Hepatocyte (in vitro differentiated cells): Measurements from ENCODE around the gene ARMC8. TPM values are rescaled to one million over a fixed set of nuclear protein-coding genes. Genes with fewer than 3 reads are reported as not detected.

Source experiments
- DNase-seq: peaks from one replicate; pipeline ENCODE4 v3.0.0-alpha.2; 2016; ENCODE audit warnings: low spot score
- H2AFZ ChIP-seq: fragments of 200-600 bp; sonication (generic); 2 replicates; pipeline ENCODE4 v1.6.0; 2016; ENCODE audit warnings: antibody characterized with exemption, mild to moderate bottlenecking
- H3K27ac ChIP-seq: fragments of 200-600 bp; sonication (generic); 2 replicates; pipeline ENCODE4 v1.5.1; 2016; ENCODE audit warnings: mild to moderate bottlenecking
- H3K27me3 ChIP-seq: fragments of 200-600 bp; sonication (generic); 2 replicates; pipeline ENCODE4 v1.6.1; 2016
- H3K36me3 ChIP-seq: fragments of 200-600 bp; sonication (generic); replicated peaks from 2 replicates; pipeline ENCODE4 v1.5.1; 2016; ENCODE audit warnings: low read depth; ENCODE audit not compliant: insufficient read depth
- H3K4me1 ChIP-seq: fragments of 200-600 bp; sonication (generic); 2 replicates; pipeline ENCODE4 v1.5.1; 2016; ENCODE audit warnings: mild to moderate bottlenecking, moderate library complexity; ENCODE audit not compliant: insufficient read depth
- H3K4me2 ChIP-seq: fragments of 200-600 bp; sonication (generic); 2 replicates; pipeline ENCODE4 v1.6.0; 2016
- H3K4me3 ChIP-seq: fragments of 200-600 bp; sonication (generic); 2 replicates; pipeline ENCODE4 v1.5.1; 2016; ENCODE audit warnings: mild to moderate bottlenecking
- H3K79me2 ChIP-seq: fragments of 200-600 bp; sonication (generic); 2 replicates; pipeline ENCODE4 v1.6.0; 2017; ENCODE audit warnings: mild to moderate bottlenecking
- H3K9me2 ChIP-seq: fragments of 200-600 bp; sonication (generic); replicated peaks from 2 replicates; pipeline ENCODE4 v1.6.0; 2017; ENCODE audit warnings: mild to moderate bottlenecking; ENCODE audit not compliant: insufficient read depth
- H3K9me3 ChIP-seq: fragments of 200-600 bp; sonication (generic); 2 replicates; pipeline ENCODE4 v1.5.1; 2016; ENCODE audit warnings: low read depth, mild to moderate bottlenecking
- H4K20me1 ChIP-seq: fragments of 200-600 bp; sonication (generic); 2 replicates; pipeline ENCODE4 v1.6.0; 2016; ENCODE audit warnings: mild to moderate bottlenecking; ENCODE audit not compliant: insufficient read depth, poor library complexity, severe bottlenecking
- EZH2 ChIP-seq: fragments of 200-600 bp; sonication (generic); IDR thresholded peaks from 2 replicates; pipeline ENCODE4 v1.6.1; 2016; ENCODE audit warnings: antibody characterized with exemption, mild to moderate bottlenecking, borderline replicate concordance
- EZH2phosphoT487 ChIP-seq: fragments of 200-600 bp; sonication (generic); IDR thresholded peaks from one replicate; pipeline ENCODE4 v1.6.1; 2018; ENCODE audit warnings: antibody characterized with exemption, mild to moderate bottlenecking, low read depth, moderate library complexity; ENCODE audit not compliant: unreplicated experiment, severe bottlenecking
- WGBS: methylation state at CpG from one replicate; pipeline ENCODE4 v1.1.6; 2016; ENCODE audit warnings: low lambda C conversion rate; ENCODE audit errors: missing lambda C conversion rate; 5-methylcytosine and 5-hydroxymethylcytosine counted together
- polyA plus RNA-seq: library from polyadenylated mRNA; unstranded; fragments of >200 nt; fragmentation: Nextera tagmentation; extraction: Ambion mirVana; gene quantifications from 2 replicates; pipeline ENCODE4 v1.2.1, GENCODE V29; 2016
- total RNA-seq: library from RNA; depleted of rRNA; stranded (reverse); fragments of >200 nt; gene quantifications from 2 replicates; pipeline ENCODE4 v1.2.3, GENCODE V29; 2014
- TF ChIP-seq, protein P1 (sequence below): fragments of 200-600 bp; sonication (generic); IDR thresholded peaks from 2 replicates; pipeline ENCODE4 v1.5.1; 2016; ENCODE audit warnings: antibody characterized with exemption, mild to moderate bottlenecking; ENCODE audit not compliant: poor library complexity

The ARMC8 gene
- total and polyA plus RNA-seq, 2 experiments from 2014 or later: 46.4 to 52.4 TPM

DNA sequence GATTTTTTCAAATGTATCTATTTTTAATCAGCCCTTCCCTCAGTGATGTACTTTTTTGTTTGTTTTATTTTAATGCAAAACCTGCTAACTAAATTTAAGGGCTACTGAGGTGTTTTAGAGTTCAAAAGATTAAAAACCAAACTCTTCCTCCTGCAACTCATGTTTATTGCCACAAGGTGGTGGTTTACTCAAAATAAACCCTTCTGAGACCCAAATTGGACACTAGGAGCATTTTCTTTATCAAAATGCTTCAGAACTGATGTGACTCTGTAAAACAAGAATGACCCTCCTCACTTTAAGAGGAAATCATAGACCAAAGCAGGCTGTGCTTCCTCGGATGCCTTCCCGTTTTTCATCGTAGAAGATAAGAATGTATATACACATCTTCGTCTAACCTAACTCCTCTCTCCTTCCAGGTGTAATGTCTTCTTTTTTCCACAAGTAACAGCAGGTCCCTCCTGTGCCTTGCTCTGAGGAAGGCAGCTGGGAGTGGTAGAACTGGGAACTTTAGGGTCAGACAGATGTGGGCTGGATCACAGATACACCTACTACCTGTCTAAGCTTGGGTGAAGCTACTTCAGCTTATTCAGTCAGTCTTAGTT is 145.5 kb downstream of the ARMC8 start:
- H3K4me1 ChIP-seq: peaks cover 16% of the 10 kb centered on the region
- no peak overlapping the region for H3K27ac ChIP-seq
- H2AFZ ChIP-seq: no peak overlapping the region
- no peaks in the 10 kb centered on the region for H3K9me3 ChIP-seq
- H3K36me3 ChIP-seq: no peaks in the 10 kb centered on the region
- H3K4me2 ChIP-seq: no peak overlapping the region
- H3K9me2 ChIP-seq: no peaks in the 10 kb centered on the region
- H3K4me3 ChIP-seq: no peak overlapping the region
- DNase-seq: peak; percentile 26
- 41% methylated on average over 4 of the region's 4 CpGs for WGBS
- TF ChIP-seq, protein P1, sequence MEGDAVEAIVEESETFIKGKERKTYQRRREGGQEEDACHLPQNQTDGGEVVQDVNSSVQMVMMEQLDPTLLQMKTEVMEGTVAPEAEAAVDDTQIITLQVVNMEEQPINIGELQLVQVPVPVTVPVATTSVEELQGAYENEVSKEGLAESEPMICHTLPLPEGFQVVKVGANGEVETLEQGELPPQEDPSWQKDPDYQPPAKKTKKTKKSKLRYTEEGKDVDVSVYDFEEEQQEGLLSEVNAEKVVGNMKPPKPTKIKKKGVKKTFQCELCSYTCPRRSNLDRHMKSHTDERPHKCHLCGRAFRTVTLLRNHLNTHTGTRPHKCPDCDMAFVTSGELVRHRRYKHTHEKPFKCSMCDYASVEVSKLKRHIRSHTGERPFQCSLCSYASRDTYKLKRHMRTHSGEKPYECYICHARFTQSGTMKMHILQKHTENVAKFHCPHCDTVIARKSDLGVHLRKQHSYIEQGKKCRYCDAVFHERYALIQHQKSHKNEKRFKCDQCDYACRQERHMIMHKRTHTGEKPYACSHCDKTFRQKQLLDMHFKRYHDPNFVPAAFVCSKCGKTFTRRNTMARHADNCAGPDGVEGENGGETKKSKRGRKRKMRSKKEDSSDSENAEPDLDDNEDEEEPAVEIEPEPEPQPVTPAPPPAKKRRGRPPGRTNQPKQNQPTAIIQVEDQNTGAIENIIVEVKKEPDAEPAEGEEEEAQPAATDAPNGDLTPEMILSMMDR: peak; percentile 62
- TF ChIP-seq EZH2 (no peak), EZH2phosphoT487 (no peak)
- no peaks in the 10 kb centered on the region for H4K20me1 ChIP-seq
- H3K27me3 ChIP-seq: no peaks in the 10 kb centered on the region
- no peaks in the 10 kb centered on the region for H3K79me2 ChIP-seq

DNA sequence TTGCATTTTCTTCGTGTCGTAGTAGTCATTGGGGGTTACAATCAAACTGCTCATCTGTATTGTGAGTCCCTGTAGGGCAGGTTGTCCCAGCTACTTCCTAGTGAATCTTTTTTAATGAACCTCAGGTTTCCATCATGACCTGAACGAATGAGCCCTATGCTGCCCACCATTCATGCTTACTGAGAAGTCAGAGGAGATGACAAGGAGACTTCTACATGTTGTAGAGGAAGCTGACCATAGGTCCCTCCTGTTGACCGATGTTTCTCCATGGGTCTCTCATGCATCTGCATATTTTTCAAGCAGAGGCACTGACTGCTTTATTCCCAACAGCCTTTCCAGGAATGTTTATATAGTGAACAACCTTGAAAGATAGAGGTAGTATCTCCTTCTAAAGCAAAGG is 147.5 kb downstream of the ARMC8 start:
- Histone ChIP-seq H3K27me3 (no peaks in the 10 kb centered on the region), H3K4me3 (no peak overlapping the region), H3K36me3 (no peaks in the 10 kb centered on the region), H4K20me1 (no peaks in the 10 kb centered on the region), H2AFZ (no peak overlapping the region), H3K4me2 (peak overlapping the region; percentile 66), H3K9me3 (no peaks in the 10 kb centered on the region), H3K4me1 (peaks cover 10% of the 10 kb centered on the region), H3K27ac (peak overlapping the region; percentile 39), H3K79me2 (no peaks in the 10 kb centered on the region), H3K9me2 (no peaks in the 10 kb centered on the region)
- WGBS: 71% methylated on average over 4 of the region's 4 CpGs
- TF ChIP-seq, protein P1: no peak
- TF ChIP-seq EZH2phosphoT487 (no peak), EZH2 (no peak)
- no peak for DNase-seq

DNA sequence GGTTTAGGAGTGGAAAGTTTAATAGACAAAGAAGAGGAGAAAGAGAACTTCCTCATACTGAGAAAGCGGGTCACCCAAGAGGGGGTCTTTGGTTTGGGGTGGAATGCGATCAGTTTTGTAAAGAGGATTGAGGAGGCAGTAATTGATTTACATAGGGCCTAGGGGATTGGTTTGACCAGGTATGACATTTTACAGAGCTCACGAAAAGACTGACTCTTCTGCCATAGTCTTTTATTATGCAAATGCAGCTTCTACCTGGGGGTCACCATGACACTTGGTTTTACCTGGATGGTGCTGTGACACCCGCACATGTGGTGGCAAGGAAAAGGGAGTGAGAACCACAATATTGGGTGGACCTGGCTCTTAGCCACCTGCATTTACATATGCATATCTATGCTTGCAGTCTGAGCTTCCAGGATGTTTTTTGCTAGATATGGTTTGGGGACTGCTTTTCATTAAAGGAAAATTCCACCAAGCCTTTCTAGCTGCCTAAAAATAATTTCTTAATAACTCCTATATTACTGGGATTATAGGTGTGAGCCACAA is 149.4 kb downstream of the ARMC8 start:
- no peak overlapping the region for H3K4me2 ChIP-seq

More for the DNA sequence above, 149.4 kb downstream of the ARMC8 start:
- Histone ChIP-seq H3K9me3 (no peaks in the 10 kb centered on the region), H3K27ac (no peak overlapping the region), H3K9me2 (no peaks in the 10 kb centered on the region), H4K20me1 (no peaks in the 10 kb centered on the region), H3K36me3 (no peaks in the 10 kb centered on the region), H3K27me3 (no peaks in the 10 kb centered on the region), H3K79me2 (no peaks in the 10 kb centered on the region), H3K4me1 (peaks cover 10% of the 10 kb centered on the region), H2AFZ (no peak overlapping the region), H3K4me3 (no peak overlapping the region)
- DNase-seq: no peak
- TF ChIP-seq, protein P1: no peak
- TF ChIP-seq EZH2phosphoT487: no peak
- no peak for TF ChIP-seq EZH2
- WGBS: 78% methylated on average over 4 of the region's 4 CpGs
